HG03520 (cell line): ENCODE results near the gene ZNF57.
A peak's percentile ranks its signal among the peaks of the same experiment; 100 is the strongest.
"Not testable (repeated sequence)": the region's sequence is repeated elsewhere in the genome, so short reads cannot be mapped to it uniquely, and the experiment has no call there.

Experiments used
- ATAC-seq: cut with Tn5 transposase; IDR thresholded peaks from one replicate; pipeline ENCODE4 v1.9.1; 2021; ENCODE audit warnings: mild to moderate bottlenecking, moderate library complexity; ENCODE audit not compliant: unreplicated experiment

Gene ZNF57

DNA sequence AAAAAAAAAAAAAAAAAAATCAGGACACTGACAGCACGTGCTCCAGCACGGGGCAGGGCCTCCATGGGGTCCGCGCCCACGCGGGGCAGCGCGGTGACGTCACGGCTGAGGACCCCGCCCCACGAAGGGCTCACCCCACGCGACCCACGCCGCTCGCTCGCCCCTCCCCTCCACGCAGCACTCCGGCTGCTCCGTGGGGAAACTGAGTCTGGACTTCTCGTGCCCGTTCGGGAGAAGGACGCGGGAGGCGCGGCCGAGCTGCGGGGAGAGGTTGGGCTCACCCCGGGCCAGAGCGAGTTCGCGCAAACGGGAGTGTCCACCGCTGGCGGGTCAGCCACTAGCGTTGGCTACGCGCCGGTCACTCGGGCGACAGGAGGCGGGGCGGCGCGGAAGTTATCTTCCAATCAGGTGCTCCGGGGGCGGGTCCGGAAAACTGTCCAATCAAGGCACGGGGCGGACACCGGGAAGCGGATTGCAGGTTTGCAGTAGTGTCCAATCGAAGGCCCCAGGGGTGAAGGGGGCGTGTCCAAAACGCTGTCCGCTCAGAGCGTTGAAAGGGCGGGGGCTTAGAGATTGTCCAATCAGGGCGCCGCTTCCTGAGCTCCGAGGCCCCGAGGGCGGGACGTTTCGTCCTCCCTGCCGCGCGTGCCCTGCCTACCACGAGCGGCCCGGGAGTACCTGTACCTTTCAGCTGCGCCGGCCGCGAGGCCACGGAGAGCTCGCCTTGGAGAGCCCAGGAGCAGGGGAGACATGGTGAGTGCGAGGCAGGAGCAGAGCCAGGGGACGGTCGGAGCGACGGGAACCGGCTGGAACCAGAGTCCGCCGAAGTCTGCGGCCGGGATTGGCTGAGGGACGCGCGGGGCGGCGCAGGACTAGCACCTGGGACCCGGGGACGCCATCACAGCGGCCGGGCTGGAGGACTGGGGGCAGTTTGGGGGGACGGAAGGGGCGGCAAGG, at the start of gene ZNF57:
Gene ZNF57, plus strand, starts transcription at position 633 of the 957 bp plus-strand sequence. Its CDS starts 118 bp downstream, at position 751.
- peak; percentile 86 for ATAC-seq

GRCh38 chr19:2852598-2852997, 48.1 kb upstream of the ZNF57 start:
- no peak for ATAC-seq

GRCh38 chr19:2853015-2853606, 47.6 kb upstream of the ZNF57 start:
- no peak for ATAC-seq

- no peak for ATAC-seq
Observed at GRCh38 chr19:2854849-2855248, 45.9 kb upstream of the ZNF57 start.

DNA sequence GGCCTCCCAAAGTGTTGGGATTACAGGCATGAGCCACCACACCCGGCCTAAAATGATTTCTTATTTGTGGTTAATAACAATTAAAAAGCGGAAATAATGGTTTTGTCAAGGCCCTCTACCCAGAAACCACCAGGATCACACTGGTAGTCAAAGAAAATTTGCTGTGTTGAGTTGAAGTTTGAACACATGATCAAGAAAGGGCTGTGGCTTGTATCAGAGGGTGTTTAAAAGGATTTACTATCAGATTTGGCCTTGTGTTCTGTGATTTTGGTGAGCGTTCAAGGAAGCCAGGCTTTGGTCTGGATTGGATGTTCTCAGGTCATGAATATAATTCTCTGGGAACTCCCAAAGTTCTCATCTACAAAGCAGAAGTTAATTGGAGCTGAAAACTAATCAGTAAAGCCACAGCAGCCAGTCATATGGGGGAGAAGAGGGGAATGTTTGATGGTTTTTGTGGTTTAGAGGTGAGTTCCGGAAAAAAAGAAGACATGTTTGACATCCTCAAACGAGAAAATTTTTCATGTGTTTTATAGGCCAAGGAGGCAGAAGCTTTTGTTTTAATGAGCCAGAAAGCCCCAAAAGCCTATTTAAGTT, 44.2 kb upstream of the ZNF57 start:
- ATAC-seq = no peak

- ATAC-seq = no peak
Observed at GRCh38 chr19:2858864-2859263, 41.9 kb upstream of the ZNF57 start.

GRCh38 chr19:2863816-2864215, 36.9 kb upstream of the ZNF57 start:
- ATAC-seq = no peak

DNA sequence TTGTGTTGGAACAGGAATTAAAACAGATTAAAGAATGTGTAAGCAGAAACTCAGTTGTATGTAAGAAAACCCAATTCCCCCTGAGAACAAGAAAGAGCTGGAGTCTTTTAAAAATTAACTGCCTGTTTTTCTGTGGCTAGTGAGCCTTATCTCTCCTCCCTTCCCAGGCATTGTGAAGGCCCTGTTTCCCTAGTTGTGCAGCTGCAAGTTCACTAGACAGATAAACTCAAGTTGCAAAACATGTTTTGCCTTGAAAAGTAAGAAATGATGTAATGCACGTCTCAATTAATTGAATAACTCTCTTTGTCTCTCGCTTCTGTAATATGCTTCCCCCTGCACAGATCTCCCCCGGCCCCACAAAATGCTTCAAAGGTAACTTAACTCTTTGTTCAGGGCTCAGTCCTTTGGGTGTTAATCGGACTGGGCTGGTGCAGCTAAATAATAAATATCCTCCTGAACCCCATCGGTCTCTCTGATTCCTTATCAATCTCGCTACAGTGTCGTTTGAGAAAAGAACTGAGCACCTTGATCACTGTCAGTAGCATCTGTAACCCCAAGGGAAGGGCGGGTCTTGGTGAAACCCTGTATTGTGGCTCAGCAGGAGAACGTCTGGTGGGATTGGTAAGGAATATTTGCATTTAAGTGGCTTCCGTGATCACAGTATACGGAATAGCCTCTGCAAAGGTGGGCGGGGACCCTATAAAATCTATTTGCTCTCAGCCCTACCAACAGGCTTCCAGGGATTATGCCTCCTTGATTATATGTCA, 35.2 kb upstream of the ZNF57 start:
- no peak for ATAC-seq

GRCh38 chr19:2866495-2867024, 34.2 kb upstream of the ZNF57 start:
- ATAC-seq = no peak

DNA sequence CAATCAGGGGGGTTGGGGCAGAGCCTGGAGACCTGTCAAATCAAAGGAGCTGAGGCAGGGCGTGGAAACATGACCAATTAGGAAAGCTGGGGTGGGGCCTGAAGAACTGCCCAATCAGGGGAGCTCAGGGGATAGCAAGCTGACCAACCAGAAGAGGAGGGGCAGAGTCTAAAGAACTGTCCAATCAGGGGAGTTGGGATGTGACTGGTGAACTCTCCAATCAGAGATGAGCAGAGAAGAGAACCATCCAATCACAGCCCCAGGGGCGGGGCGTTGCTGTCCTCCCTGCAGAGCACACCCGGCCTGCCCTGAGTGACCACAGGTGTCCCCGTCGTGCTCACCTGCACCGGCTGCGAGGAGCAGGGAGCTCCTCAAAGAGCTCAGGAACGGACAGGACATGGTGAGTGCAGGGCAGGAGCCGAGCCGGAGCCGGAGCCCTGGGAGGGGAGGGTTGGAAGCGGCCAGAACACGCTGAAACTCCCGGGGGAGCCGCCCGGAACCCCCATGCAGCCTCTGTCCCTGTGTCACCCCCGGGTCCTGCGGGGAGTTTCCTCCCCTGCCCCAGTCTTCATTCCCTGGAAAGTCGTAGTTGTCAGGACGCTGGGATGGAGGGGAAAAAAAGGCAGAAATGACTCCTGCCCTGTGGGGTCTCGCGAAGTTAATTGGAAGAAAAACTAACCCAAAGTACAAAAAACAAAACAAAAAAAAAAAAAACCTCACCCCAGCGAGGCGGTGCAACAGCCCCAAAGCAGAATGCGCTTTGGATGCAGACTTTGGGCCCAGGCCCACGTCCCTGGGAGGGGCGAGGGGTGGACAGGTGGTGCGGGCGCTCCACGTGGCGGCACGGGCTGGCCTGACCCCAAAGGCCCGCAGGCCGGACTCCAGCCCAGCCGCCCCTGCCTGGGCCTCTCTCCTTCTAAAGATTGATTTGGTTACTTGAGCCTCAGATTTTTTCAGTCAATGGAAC, 33.4 kb upstream of the ZNF57 start, which contains the start of gene ZNF556:
Gene ZNF556, plus strand, starts transcription at position 311 of the 967 bp plus-strand sequence. Its CDS starts 87 bp downstream, at position 398.
- ATAC-seq = no peak

- ATAC-seq = no peak
Observed at GRCh38 chr19:2869618-2870017, 31.1 kb upstream of the ZNF57 start.

GRCh38 chr19:2872175-2872574, 28.6 kb upstream of the ZNF57 start:
- not testable (repeated sequence) for ATAC-seq

GRCh38 chr19:2877398-2878331, 23.1 kb upstream of the ZNF57 start:
- no peak for ATAC-seq

- no peak for ATAC-seq
Observed at GRCh38 chr19:2883686-2884439, 16.9 kb upstream of the ZNF57 start.

DNA sequence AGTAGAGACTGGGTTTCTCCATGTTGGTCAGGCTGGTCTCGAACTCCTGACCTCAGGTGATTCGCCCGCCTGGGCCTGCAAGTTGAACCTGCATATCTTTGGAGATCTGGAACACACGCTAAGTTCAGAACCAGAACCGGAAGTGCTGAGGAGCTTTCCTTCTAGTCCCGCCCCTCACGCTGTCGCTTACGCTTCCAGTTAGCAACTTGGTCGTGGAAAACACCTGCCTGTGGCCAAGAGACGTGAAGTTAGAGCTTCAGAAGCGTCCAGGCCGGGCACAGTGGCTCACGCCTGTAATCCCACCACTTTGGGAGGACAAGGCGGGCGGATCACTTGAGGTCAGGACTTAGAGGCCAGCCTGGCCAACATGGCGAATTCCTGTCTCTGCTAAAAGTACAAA, 15.0 kb upstream of the ZNF57 start:
- ATAC-seq = no peak

DNA sequence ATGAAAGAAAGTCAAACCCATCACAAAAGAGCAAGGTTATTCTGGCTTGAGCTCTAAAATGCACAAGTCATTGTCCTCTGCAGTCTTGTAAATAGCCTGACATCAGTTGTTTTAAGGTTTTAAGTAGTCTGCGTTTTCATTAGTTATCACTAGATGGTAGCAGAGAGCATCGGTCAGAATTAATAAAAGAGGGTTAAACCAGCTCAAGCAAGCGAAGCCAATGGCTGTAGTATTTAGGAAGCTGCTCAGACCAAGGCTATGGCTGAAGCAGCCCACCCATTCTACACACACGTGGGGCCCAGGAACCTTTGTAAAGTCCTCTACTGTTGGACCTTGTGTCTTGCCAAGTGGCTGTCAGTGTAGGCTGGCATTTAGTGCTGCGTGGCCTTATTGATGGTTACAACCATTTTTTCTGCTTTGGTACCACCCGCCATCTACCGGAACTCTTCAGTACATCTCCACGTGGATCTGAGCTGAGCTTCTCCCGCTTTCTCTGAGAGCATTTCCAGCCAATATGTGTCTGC, 13.3 kb upstream of the ZNF57 start:
- no peak for ATAC-seq

DNA sequence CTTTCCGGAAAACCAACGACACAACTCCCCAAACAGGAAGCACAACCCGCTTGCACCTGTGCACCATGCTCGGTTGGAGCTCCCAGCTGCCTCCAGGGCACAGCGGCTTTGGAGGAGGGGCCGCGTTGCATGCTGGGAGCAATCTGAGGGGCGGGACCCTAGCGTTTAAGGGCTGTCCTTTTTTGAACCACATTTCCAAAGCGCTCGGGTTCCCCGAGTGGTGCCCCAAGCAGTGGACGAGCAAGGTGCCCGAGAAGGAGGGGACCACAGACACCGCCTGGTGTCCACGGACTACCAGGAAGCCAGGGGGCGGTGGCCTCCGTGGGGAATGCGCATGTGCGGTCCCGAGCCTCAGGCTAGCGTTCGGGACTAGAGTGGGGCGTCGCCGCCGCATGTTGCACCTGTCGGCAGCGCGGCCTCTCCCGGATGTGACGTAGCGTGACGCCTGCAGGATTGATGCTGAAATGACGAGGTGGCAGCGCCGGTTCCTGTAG, 11.9 kb upstream of the ZNF57 start:
- ATAC-seq = no peak
